Endodermal cell (in vitro differentiated cells): Measurements from ENCODE around the gene CUX1. TPM values are rescaled to one million over a fixed set of nuclear protein-coding genes. Genes with fewer than 3 reads are reported as not detected.

Experiments
- DNase-seq: peaks from one replicate; pipeline ENCODE4 v3.0.0-alpha.2; 2017
- H3K27ac ChIP-seq: 2 replicates; pipeline ENCODE4 v1.5.1; 2013; ENCODE audit warnings: mild to moderate bottlenecking, low read depth, low read length, moderate library complexity
- H3K27me3 ChIP-seq: 2 replicates; pipeline ENCODE4 v1.6.1; 2013; ENCODE audit warnings: mild to moderate bottlenecking, low read length, moderate library complexity; ENCODE audit not compliant: insufficient read depth, control insufficient read depth, poor library complexity, severe bottlenecking
- H3K36me3 ChIP-seq: 2 replicates; pipeline ENCODE4 v1.7.0; 2013; ENCODE audit warnings: mild to moderate bottlenecking, low read length, moderate library complexity; ENCODE audit not compliant: control insufficient read depth, insufficient read depth
- H3K4me1 ChIP-seq: one replicate; pipeline ENCODE4 v1.7.0; 2013; ENCODE audit warnings: low read length; ENCODE audit not compliant: control insufficient read depth, insufficient read depth
- H3K4me3 ChIP-seq: 2 replicates; pipeline ENCODE4 v1.5.1; 2013; ENCODE audit warnings: mild to moderate bottlenecking, low read length, moderate library complexity
- H3K9ac ChIP-seq: 2 replicates; pipeline ENCODE4 v1.6.1; 2013; ENCODE audit warnings: mild to moderate bottlenecking, low read length, moderate library complexity; ENCODE audit not compliant: poor library complexity, severe bottlenecking; ENCODE audit errors: extremely low read depth
- H3K9me3 ChIP-seq: 2 replicates; pipeline ENCODE4 v1.6.1; 2013; ENCODE audit warnings: mild to moderate bottlenecking, low read length, moderate library complexity; ENCODE audit not compliant: control insufficient read depth
- H3K27ac Mint-ChIP-seq: 2 replicates; pipeline ENCODE4 v1.8.0; 2020; ENCODE audit warnings: mixed read lengths
- H3K27me3 Mint-ChIP-seq: 2 replicates; pipeline ENCODE4 v1.8.0; 2021; ENCODE audit warnings: mild to moderate bottlenecking, mixed read lengths; ENCODE audit not compliant: insufficient read depth
- H3K36me3 Mint-ChIP-seq: 2 replicates; pipeline ENCODE4 v1.8.0; 2020; ENCODE audit warnings: low read depth, mixed read lengths
- H3K4me1 Mint-ChIP-seq: 2 replicates; pipeline ENCODE4 v1.8.0; 2020; ENCODE audit warnings: mixed read lengths
- H3K4me3 Mint-ChIP-seq: 2 replicates; pipeline ENCODE4 v1.8.0; 2020; ENCODE audit warnings: mild to moderate bottlenecking, moderate library complexity, mixed read lengths
- H3K9me3 Mint-ChIP-seq: 2 replicates; pipeline ENCODE4 v1.8.0; 2020; ENCODE audit warnings: mild to moderate bottlenecking, mixed read lengths
- CTCF ChIP-seq: fragments of 200-600 bp; sonication (generic); conservative IDR thresholded peaks from 2 replicates; pipeline ENCODE4 v1.5.0; 2021; ENCODE audit warnings: antibody characterized with exemption, mild to moderate bottlenecking
- WGBS, 2 experiments: methylation state at CpG; one replicate each; pipeline versions ENCODE4 v1.1.5 to v1.1.7; 2013; ENCODE audit warnings: missing lambda C conversion rate in 2 of 2, mixed read lengths in 1 of 2; ENCODE audit not compliant: insufficient coverage in 1 of 2, insufficient read length in 1 of 2; 5-methylcytosine and 5-hydroxymethylcytosine counted together
- total RNA-seq, 2 donors: library from RNA; stranded (reverse); fragmentation: NEBNext Ultra II Directional in 1 of 2; extraction: Animal tissue kit (Norgen Biotek cat#: 25700) in 1 of 2; gene quantifications; 2 replicates in 1 of 2; 3 replicates in 1 of 2; pipeline ENCODE4 v1.2.1, GENCODE V29; 2021

CUX1 gene
- total RNA-seq, 2 donors from 2014 or later: 85.1 to 108 TPM

- TF ChIP-seq CTCF: no peak
- Mint-ChIP-seq H3K4me3 (no peak overlapping the region), H3K4me1 (peaks cover 2% of the 10 kb centered on the region), H3K36me3 (no peaks in the 10 kb centered on the region), H3K27me3 (peaks cover 11% of the 10 kb centered on the region), H3K27ac (no peak overlapping the region), H3K9me3 (no peaks in the 10 kb centered on the region)
- H3K9me3 ChIP-seq: no peaks in the 10 kb centered on the region
- no peak for DNase-seq
- H3K27ac ChIP-seq: no peak overlapping the region
- H3K9ac ChIP-seq: no peak overlapping the region
- 92% methylated on average over 7 to 9 of the region's 10 CpGs for WGBS, 2 experiments
- peaks cover 5% of the 10 kb centered on the region for H3K27me3 ChIP-seq
- H3K4me1 ChIP-seq: no peaks in the 10 kb centered on the region
- no peak overlapping the region for H3K4me3 ChIP-seq
- no peaks in the 10 kb centered on the region for H3K36me3 ChIP-seq
Observed at GRCh38 chr7:102283477-102284189, 466.2 kb downstream of the CUX1 start.

- TF ChIP-seq CTCF: no peak
- Histone ChIP-seq H3K36me3 (no peaks in the 10 kb centered on the region), H3K9me3 (no peaks in the 10 kb centered on the region), H3K27ac (no peak overlapping the region), H3K27me3 (peaks cover 5% of the 10 kb centered on the region), H3K9ac (no peak overlapping the region), H3K4me3 (no peak overlapping the region), H3K4me1 (no peaks in the 10 kb centered on the region)
- no peak overlapping the region for H3K4me3 Mint-ChIP-seq
- no peaks in the 10 kb centered on the region for H3K9me3 Mint-ChIP-seq
- H3K27me3 Mint-ChIP-seq: peaks cover 19% of the 10 kb centered on the region
- H3K4me1 Mint-ChIP-seq: peaks cover 2% of the 10 kb centered on the region
- 91 to 98% methylated on average over 9 to 12 of the region's 12 CpGs for WGBS, 2 experiments
- H3K36me3 Mint-ChIP-seq: no peaks in the 10 kb centered on the region
- no peak overlapping the region for H3K27ac Mint-ChIP-seq
- DNase-seq: no peak
Observed at GRCh38 chr7:102284399-102284798, 467.0 kb downstream of the CUX1 start.

GRCh38 chr7:102284891-102285539, 467.6 kb downstream of the CUX1 start:
- Mint-ChIP-seq H3K4me3 (peak overlapping the region; percentile 54), H3K9me3 (no peaks in the 10 kb centered on the region), H3K27ac (no peak overlapping the region), H3K27me3 (peaks cover 22% of the 10 kb centered on the region), H3K4me1 (no peaks in the 10 kb centered on the region), H3K36me3 (no peaks in the 10 kb centered on the region)
- 87% methylated on average over 10 to 19 of the region's 19 CpGs for WGBS, 2 experiments
- Histone ChIP-seq H3K9ac (no peak overlapping the region), H3K27ac (no peak overlapping the region), H3K4me1 (no peaks in the 10 kb centered on the region), H3K36me3 (no peaks in the 10 kb centered on the region), H3K27me3 (peaks cover 5% of the 10 kb centered on the region), H3K4me3 (no peak overlapping the region), H3K9me3 (no peaks in the 10 kb centered on the region)
- no peak for TF ChIP-seq CTCF
- no peak for DNase-seq
